Measurements from ENCODE around the gene POLR3B.

POLR3B gene

GRCh38 chr12:106358396-106359241, 1.1 kb downstream of the POLR3B start:
- CTCF ChIA-PET: interaction anchor here (0.9 to 3.6 kb wide), 15 partner anchors 10 to 560 kb away, joined by 3 to 32 read pairs (median 4); no protein-coding TSS in a partner anchor
- peak overlapping the region; percentile 60 to 92 (median 82) for H3K4me3 ChIP-seq (ENCODE audit: control insufficient read depth in 1 of 7, extremely low read depth in 1 of 7, insufficient read depth in 4 of 7, low read depth in 2 of 7, low read length in 6 of 7)
- H3K9me3 ChIP-seq (ENCODE audit: control extremely low read depth in 1 of 5, control insufficient read depth in 4 of 5, insufficient read depth in 2 of 5, low read depth in 1 of 5, low read length in 4 of 5): no peaks in the 10 kb centered on the region
- H3K36me3 ChIP-seq (ENCODE audit: control insufficient read depth in 4 of 4, insufficient read depth in 4 of 4, low read length in 3 of 4): no peaks in the 10 kb centered on the region
- DNase-seq: peak; percentile 64 to 83 (median 79)
- peaks cover 10 to 20% (median 14%) of the 10 kb centered on the region in 4 experiments for H3K4me1 ChIP-seq (ENCODE audit: control extremely low read depth in 1 of 4, control insufficient read depth in 4 of 4, insufficient read depth in 4 of 4, low read length in 3 of 4)
- POLR2A ChIA-PET: interaction anchor here (0.6 kb wide), 1 partner anchor 627 kb away, joined by 3 read pairs; no protein-coding TSS in a partner anchor
- H3K27ac ChIP-seq (ENCODE audit: insufficient read depth in 1 of 2, low read depth in 1 of 2, low read length in 2 of 2, poor library complexity in 1 of 2, severe bottlenecking in 2 of 2): peak overlapping the region; percentile 71 to 83
- peaks cover 0 to 4% (median 0%) of the 10 kb centered on the region in 5 experiments for H3K27me3 ChIP-seq (replicated peaks in 2 of 5; ENCODE audit: control insufficient read depth in 4 of 5, insufficient read depth in 5 of 5, low read length in 4 of 5)
- 42% methylated on average over 11 of the region's 17 CpGs for WGBS (ENCODE audit: insufficient coverage)

GRCh38 chr12:106359646-106360399, 2.3 kb downstream of the POLR3B start:
- ChIA-PET CTCF (interaction anchor here (1.7 kb wide), 1 partner anchor 560 kb away, joined by 8 read pairs; no protein-coding TSS in a partner anchor), POLR2A (no interaction called here)
- no peaks in the 10 kb centered on the region for H3K27me3 ChIP-seq (replicated peaks in 2 of 5; ENCODE audit: control insufficient read depth in 4 of 5, insufficient read depth in 5 of 5, low read length in 4 of 5)
- H3K4me1 ChIP-seq (ENCODE audit: control extremely low read depth in 1 of 4, control insufficient read depth in 4 of 4, insufficient read depth in 4 of 4, low read length in 3 of 4): peaks cover 10 to 20% (median 14%) of the 10 kb centered on the region in 4 experiments
- no peak for DNase-seq
- WGBS (ENCODE audit: insufficient coverage): 98% methylated on average over 5 of the region's 7 CpGs
- no peaks in the 10 kb centered on the region for H3K36me3 ChIP-seq (ENCODE audit: control insufficient read depth in 4 of 4, insufficient read depth in 4 of 4, low read length in 3 of 4)
- no peak overlapping the region for H3K27ac ChIP-seq (ENCODE audit: insufficient read depth in 1 of 2, low read depth in 1 of 2, low read length in 2 of 2, poor library complexity in 1 of 2, severe bottlenecking in 2 of 2)
- H3K4me3 ChIP-seq (ENCODE audit: control insufficient read depth in 1 of 7, extremely low read depth in 1 of 7, insufficient read depth in 4 of 7, low read depth in 2 of 7, low read length in 6 of 7): no peak overlapping the region
- no peaks in the 10 kb centered on the region for H3K9me3 ChIP-seq (ENCODE audit: control extremely low read depth in 1 of 5, control insufficient read depth in 4 of 5, insufficient read depth in 2 of 5, low read depth in 1 of 5, low read length in 4 of 5)

- H3K36me3 ChIP-seq (ENCODE audit: control insufficient read depth in 4 of 4, insufficient read depth in 4 of 4, low read length in 3 of 4): no peaks in the 10 kb centered on the region
- H3K4me3 ChIP-seq (ENCODE audit: control insufficient read depth in 1 of 7, extremely low read depth in 1 of 7, insufficient read depth in 4 of 7, low read depth in 2 of 7, low read length in 6 of 7): no peak overlapping the region
- H3K4me1 ChIP-seq (ENCODE audit: control extremely low read depth in 1 of 4, control insufficient read depth in 4 of 4, insufficient read depth in 4 of 4, low read length in 3 of 4): peaks cover 10 to 20% (median 14%) of the 10 kb centered on the region in 4 experiments
- H3K27me3 ChIP-seq (replicated peaks in 2 of 5; ENCODE audit: control insufficient read depth in 4 of 5, insufficient read depth in 5 of 5, low read length in 4 of 5): no peaks in the 10 kb centered on the region
- WGBS (ENCODE audit: insufficient coverage): 95% methylated on average over 3 of the region's 5 CpGs
- ChIA-PET CTCF (interaction anchor here (1.7 kb wide), 1 partner anchor 559 kb away, joined by 8 read pairs; no protein-coding TSS in a partner anchor), POLR2A (no interaction called here)
- H3K27ac ChIP-seq (ENCODE audit: insufficient read depth in 1 of 2, low read depth in 1 of 2, low read length in 2 of 2, poor library complexity in 1 of 2, severe bottlenecking in 2 of 2): no peak overlapping the region
- no peak for DNase-seq
- H3K9me3 ChIP-seq (ENCODE audit: control extremely low read depth in 1 of 5, control insufficient read depth in 4 of 5, insufficient read depth in 2 of 5, low read depth in 1 of 5, low read length in 4 of 5): no peaks in the 10 kb centered on the region
Observed at GRCh38 chr12:106360400-106360994, 2.9 kb downstream of the POLR3B start.

GRCh38 chr12:106362971-106363370, 5.4 kb downstream of the POLR3B start:
- 97% methylated on average over 3 of the region's 4 CpGs for WGBS (ENCODE audit: insufficient coverage)
- H3K9me3 ChIP-seq (ENCODE audit: control extremely low read depth in 1 of 5, control insufficient read depth in 4 of 5, insufficient read depth in 2 of 5, low read depth in 1 of 5, low read length in 4 of 5): no peaks in the 10 kb centered on the region
- ChIA-PET POLR2A (no interaction called here), CTCF (no interaction called here)
- DNase-seq: no peak
- peaks cover 0 to 4% (median 1%) of the 10 kb centered on the region in 4 experiments for H3K36me3 ChIP-seq (ENCODE audit: control insufficient read depth in 4 of 4, insufficient read depth in 4 of 4, low read length in 3 of 4)
- H3K27ac ChIP-seq (ENCODE audit: insufficient read depth in 1 of 2, low read depth in 1 of 2, low read length in 2 of 2, poor library complexity in 1 of 2, severe bottlenecking in 2 of 2): no peak overlapping the region
- no peak overlapping the region for H3K4me3 ChIP-seq (ENCODE audit: control insufficient read depth in 1 of 7, extremely low read depth in 1 of 7, insufficient read depth in 4 of 7, low read depth in 2 of 7, low read length in 6 of 7)
- H3K4me1 ChIP-seq (ENCODE audit: control extremely low read depth in 1 of 4, control insufficient read depth in 4 of 4, insufficient read depth in 4 of 4, low read length in 3 of 4): peaks cover 6 to 15% (median 11%) of the 10 kb centered on the region in 4 experiments
- no peaks in the 10 kb centered on the region for H3K27me3 ChIP-seq (replicated peaks in 2 of 5; ENCODE audit: control insufficient read depth in 4 of 5, insufficient read depth in 5 of 5, low read length in 4 of 5)

GRCh38 chr12:106364261-106364660, 6.7 kb downstream of the POLR3B start:
- Histone ChIP-seq H3K27ac (ENCODE audit: insufficient read depth in 1 of 2, low read depth in 1 of 2, low read length in 2 of 2, poor library complexity in 1 of 2, severe bottlenecking in 2 of 2) (no peak overlapping the region), H3K4me3 (ENCODE audit: control insufficient read depth in 1 of 7, extremely low read depth in 1 of 7, insufficient read depth in 4 of 7, low read depth in 2 of 7, low read length in 6 of 7) (no peak overlapping the region), H3K4me1 (ENCODE audit: control extremely low read depth in 1 of 4, control insufficient read depth in 4 of 4, insufficient read depth in 4 of 4, low read length in 3 of 4) (peaks cover 0 to 5% (median 0%) of the 10 kb centered on the region in 4 experiments), H3K36me3 (ENCODE audit: control insufficient read depth in 4 of 4, insufficient read depth in 4 of 4, low read length in 3 of 4) (peaks cover under 1 to 7% (median 2%) of the 10 kb centered on the region in 4 experiments), H3K27me3 (replicated peaks in 2 of 5; ENCODE audit: control insufficient read depth in 4 of 5, insufficient read depth in 5 of 5, low read length in 4 of 5) (no peaks in the 10 kb centered on the region), H3K9me3 (ENCODE audit: control extremely low read depth in 1 of 5, control insufficient read depth in 4 of 5, insufficient read depth in 2 of 5, low read depth in 1 of 5, low read length in 4 of 5) (no peaks in the 10 kb centered on the region)
- DNase-seq: no peak
- CTCF ChIA-PET: interaction anchor here (1.3 kb wide), 1 partner anchor 16 kb away, joined by 3 read pairs; no protein-coding TSS in a partner anchor
- 95% methylated on average over 3 of the region's 4 CpGs for WGBS (ENCODE audit: insufficient coverage)
- POLR2A ChIA-PET: no interaction called here

- ChIA-PET POLR2A (no interaction called here), CTCF (interaction anchor here (1.0 kb wide), 1 partner anchor 10 kb away, joined by 3 read pairs; no protein-coding TSS in a partner anchor)
- WGBS (ENCODE audit: insufficient coverage): 100% methylated on average over 4 of the region's 6 CpGs
- Histone ChIP-seq H3K9me3 (ENCODE audit: control extremely low read depth in 1 of 5, control insufficient read depth in 4 of 5, insufficient read depth in 2 of 5, low read depth in 1 of 5, low read length in 4 of 5) (peaks cover 0 to 9% (median 0%) of the 10 kb centered on the region in 5 experiments), H3K36me3 (ENCODE audit: control insufficient read depth in 4 of 4, insufficient read depth in 4 of 4, low read length in 3 of 4) (peaks cover 6 to 26% (median 7%) of the 10 kb centered on the region in 4 experiments), H3K27ac (ENCODE audit: insufficient read depth in 1 of 2, low read depth in 1 of 2, low read length in 2 of 2, poor library complexity in 1 of 2, severe bottlenecking in 2 of 2) (no peak overlapping the region), H3K4me3 (ENCODE audit: control insufficient read depth in 1 of 7, extremely low read depth in 1 of 7, insufficient read depth in 4 of 7, low read depth in 2 of 7, low read length in 6 of 7) (no peak overlapping the region), H3K27me3 (replicated peaks in 2 of 5; ENCODE audit: control insufficient read depth in 4 of 5, insufficient read depth in 5 of 5, low read length in 4 of 5) (no peaks in the 10 kb centered on the region), H3K4me1 (ENCODE audit: control extremely low read depth in 1 of 4, control insufficient read depth in 4 of 4, insufficient read depth in 4 of 4, low read length in 3 of 4) (no peaks in the 10 kb centered on the region)
- no peak for DNase-seq
Observed at GRCh38 chr12:106369624-106370346, 12.2 kb downstream of the POLR3B start.
